Activated CD4-positive, alpha-beta T cell treated with anti-CD3 and anti-CD28 coated beads for 36 hours (primary cell): Measurements from ENCODE around the gene BBX. TPM values are rescaled to one million over a fixed set of nuclear protein-coding genes. Genes with fewer than 3 reads are reported as not detected.

ENCODE experiments used
- ATAC-seq: fragments of 200-7000 bp; cut with Tn5 transposase; one replicate; pipeline ENCODE4 v1.10.0; 2021; ENCODE audit warnings: mild to moderate bottlenecking, moderate library complexity
- CTCF ChIA-PET: fragments of 350-600 bp; sonication (Branson Sonifier 250); formaldehyde crosslinking; loops from one replicate; lab custom pipeline; 2021; ENCODE audit warnings: antibody characterized with exemption; lab: Charles Lee
- POLR2A ChIA-PET: fragments of 350-600 bp; sonication (Branson Sonifier 250); formaldehyde crosslinking; loops from one replicate; lab custom pipeline; 2021; ENCODE audit warnings: antibody characterized with exemption, inconsistent platforms; lab: Charles Lee
- DNase-seq: peaks from one replicate; pipeline ENCODE4 v3.0.0-alpha.2; 2020
- H3K27ac Mint-ChIP-seq: one replicate; pipeline ENCODE4 v1.8.0; 2021; ENCODE audit warnings: mixed read lengths
- H3K27me3 Mint-ChIP-seq: one replicate; pipeline ENCODE4 v1.8.0; 2021; ENCODE audit warnings: mixed read lengths
- H3K36me3 Mint-ChIP-seq: one replicate; pipeline ENCODE4 v1.8.0; 2021; ENCODE audit warnings: low read depth, mixed read lengths
- H3K4me1 Mint-ChIP-seq: one replicate; pipeline ENCODE4 v1.8.0; 2021; ENCODE audit warnings: mixed read lengths
- H3K4me3 Mint-ChIP-seq: one replicate; pipeline ENCODE4 v1.8.0; 2021; ENCODE audit warnings: mild to moderate bottlenecking, moderate library complexity, mixed read lengths
- H3K9me3 Mint-ChIP-seq: one replicate; pipeline ENCODE4 v1.8.0; 2021; ENCODE audit warnings: low read depth, mixed read lengths
- intact Hi-C, 2 experiments: fragments of 100-400 bp; cut with DNase I in 1 of 2; cut with micrococcal nuclease in 1 of 2; formaldehyde crosslinking; loops; one replicate each; pipeline versions ENCODE4 v1.14.2 to v1.15.1; 2022 to 2024; cut with DNase I, micrococcal nuclease
- total RNA-seq, 2 experiments: library from RNA; stranded (reverse); gene quantifications; one replicate each; pipeline ENCODE4 v1.2.3, GENCODE V29; 2021

The BBX gene
- total RNA-seq, 2 experiments from 2014 or later, result 38.9 to 63.4 TPM

DNA sequence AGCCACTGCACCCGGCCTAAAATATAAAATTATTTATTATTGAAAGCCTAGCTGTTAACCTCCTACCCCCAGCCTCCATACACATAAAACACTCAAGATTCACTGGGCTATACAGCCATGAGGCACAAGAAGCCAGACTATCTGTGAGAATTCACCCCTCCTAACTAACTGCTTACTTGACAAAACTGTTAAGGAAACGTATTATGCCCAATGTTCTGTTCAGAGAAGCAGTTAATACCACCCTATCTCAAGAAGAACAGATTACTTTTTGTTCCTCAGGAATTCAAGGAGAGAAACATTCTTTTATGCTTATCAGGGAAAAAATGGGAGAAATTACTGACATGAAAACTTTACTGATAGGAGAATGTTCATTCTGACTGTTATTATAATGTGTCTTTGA, 144.1 kb downstream of the BBX start:
- intact Hi-C loops, result loop anchor here in 1 of 2 experiments (10.0 kb wide), 1 partner anchor 432 kb away; no protein-coding TSS in a partner anchor
- H3K27me3 Mint-ChIP-seq, result no peaks in the 10 kb centered on the region
- DNase-seq (no peak), ATAC-seq (no peak)
- H3K4me1 Mint-ChIP-seq, result peaks cover 20% of the 10 kb centered on the region
- no peak overlapping the region for H3K27ac Mint-ChIP-seq
- no peak overlapping the region for H3K4me3 Mint-ChIP-seq
- ChIA-PET CTCF (interaction anchor here (3.3 kb wide), 1 partner anchor 9 kb away, joined by 29 read pairs; no protein-coding TSS in a partner anchor), POLR2A (no interaction called here)
- no peaks in the 10 kb centered on the region for H3K9me3 Mint-ChIP-seq
- H3K36me3 Mint-ChIP-seq, result no peaks in the 10 kb centered on the region

DNA sequence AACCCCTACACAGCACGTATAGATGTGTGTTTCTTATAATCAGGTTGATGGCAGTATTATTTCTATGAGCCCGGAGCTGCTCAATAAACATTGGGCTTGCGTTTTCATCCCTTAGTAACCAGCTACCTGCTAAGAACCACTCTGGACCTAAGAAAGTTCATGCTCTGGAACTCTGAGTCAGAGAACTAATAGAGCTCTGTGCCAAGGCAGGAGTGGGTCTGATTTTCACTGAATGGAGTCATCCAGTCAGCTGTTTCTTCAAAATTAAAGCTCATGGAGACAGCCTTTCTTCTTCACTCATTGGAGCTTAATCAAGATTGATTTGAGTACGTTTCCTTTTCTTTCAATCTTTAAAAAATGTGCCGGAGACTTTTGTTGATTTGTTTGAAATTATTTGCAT, 145.7 kb downstream of the BBX start:
- Mint-ChIP-seq H3K4me1 (peaks cover 14% of the 10 kb centered on the region), H3K4me3 (no peak overlapping the region), H3K9me3 (no peaks in the 10 kb centered on the region), H3K27ac (peak overlapping the region; percentile 13), H3K36me3 (no peaks in the 10 kb centered on the region), H3K27me3 (no peaks in the 10 kb centered on the region)
- no peak for DNase-seq
- ATAC-seq, result no peak
- POLR2A ChIA-PET, result no interaction called here
- CTCF ChIA-PET, result interaction anchor here (1.7 kb wide), 1 partner anchor 9 kb away, joined by 12 read pairs; no protein-coding TSS in a partner anchor
- intact Hi-C loops, result loop anchor here in 1 of 2 experiments (10.0 kb wide), 1 partner anchor 434 kb away; no protein-coding TSS in a partner anchor

GRCh38 chr3:107668963-107669362, 146.2 kb downstream of the BBX start:
- Mint-ChIP-seq H3K4me1 (peaks cover 14% of the 10 kb centered on the region), H3K36me3 (no peaks in the 10 kb centered on the region), H3K4me3 (no peak overlapping the region), H3K27me3 (no peaks in the 10 kb centered on the region), H3K27ac (no peak overlapping the region), H3K9me3 (no peaks in the 10 kb centered on the region)
- DNase-seq, result no peak
- ATAC-seq, result no peak
- intact Hi-C loops, result loop anchor here in 1 of 2 experiments (10.0 kb wide), 1 partner anchor 434 kb away; no protein-coding TSS in a partner anchor
- ChIA-PET POLR2A (no interaction called here), CTCF (interaction anchor here (0.6 to 1.7 kb wide), 2 partner anchors 9 to 101 kb away, joined by 3 to 12 read pairs; no protein-coding TSS in a partner anchor)

- intact Hi-C loops, result loop anchor here (10.0 kb wide), 4 partner anchors 175 to 805 kb away; no protein-coding TSS in a partner anchor
- H3K4me1 Mint-ChIP-seq, result peaks cover 21% of the 10 kb centered on the region
- ChIA-PET POLR2A (no interaction called here), CTCF (interaction anchor here (0.6 to 2.0 kb wide), 8 partner anchors 8 to 515 kb away, joined by 3 to 14 read pairs (median 3); no protein-coding TSS in a partner anchor)
- no peaks in the 10 kb centered on the region for H3K9me3 Mint-ChIP-seq
- no peak for ATAC-seq
- no peak for DNase-seq
- no peak overlapping the region for H3K4me3 Mint-ChIP-seq
- H3K27ac Mint-ChIP-seq, result no peak overlapping the region
- no peaks in the 10 kb centered on the region for H3K36me3 Mint-ChIP-seq
- H3K27me3 Mint-ChIP-seq, result no peaks in the 10 kb centered on the region
Measured at GRCh38 chr3:107669669-107670068, 146.9 kb downstream of the BBX start.

- Mint-ChIP-seq H3K4me3 (no peak overlapping the region), H3K36me3 (no peaks in the 10 kb centered on the region), H3K4me1 (peaks cover 29% of the 10 kb centered on the region), H3K27me3 (no peaks in the 10 kb centered on the region), H3K9me3 (no peaks in the 10 kb centered on the region), H3K27ac (no peak overlapping the region)
- DNase-seq, result no peak
- no peak for ATAC-seq
- ChIA-PET CTCF (interaction anchor here (0.8 to 2.0 kb wide), 7 partner anchors 9 to 81 kb away, joined by 3 to 14 read pairs (median 4); no protein-coding TSS in a partner anchor), POLR2A (interaction anchor here (0.7 kb wide), 1 partner anchor 10 kb away, joined by 5 read pairs; no protein-coding TSS in a partner anchor)
- intact Hi-C loops, result loop anchor here (10.0 kb wide), 3 partner anchors 174 to 804 kb away; no protein-coding TSS in a partner anchor
Measured at GRCh38 chr3:107670986-107671385, 148.2 kb downstream of the BBX start.

DNA sequence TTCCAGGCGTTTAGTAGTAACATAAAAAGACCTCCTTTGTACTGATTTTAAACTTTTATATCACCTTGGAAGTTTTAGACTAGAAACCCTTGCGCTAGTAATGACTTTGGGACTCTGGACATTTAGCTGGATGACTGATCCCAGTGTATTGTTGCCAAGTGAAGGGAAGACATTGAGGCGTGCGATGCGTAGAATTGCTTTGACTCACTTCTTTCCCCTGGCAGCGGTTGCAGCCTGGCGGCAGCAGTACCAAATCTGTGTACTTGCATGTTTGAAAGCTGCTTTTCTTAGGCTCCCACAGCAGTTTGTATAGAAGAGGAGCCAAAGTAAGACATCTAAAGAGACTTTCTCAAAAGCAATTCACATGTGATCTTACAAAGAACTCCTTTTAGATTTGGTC, 151.6 kb downstream of the BBX start:
- Mint-ChIP-seq H3K4me3 (no peak overlapping the region), H3K4me1 (peaks cover 20% of the 10 kb centered on the region), H3K9me3 (no peaks in the 10 kb centered on the region), H3K27me3 (no peaks in the 10 kb centered on the region), H3K27ac (no peak overlapping the region), H3K36me3 (no peaks in the 10 kb centered on the region)
- intact Hi-C loops, result loop anchor here (10.0 kb wide), 3 partner anchors 170 to 800 kb away; no protein-coding TSS in a partner anchor
- POLR2A ChIA-PET, result no interaction called here
- no peak for ATAC-seq
- DNase-seq, result peak; percentile 22
- CTCF ChIA-PET, result interaction anchor here (1.0 to 5.1 kb wide), 10 partner anchors 9 to 82 kb away, joined by 3 to 75 read pairs (median 18); no protein-coding TSS in a partner anchor

- Mint-ChIP-seq H3K27me3 (no peaks in the 10 kb centered on the region), H3K9me3 (no peaks in the 10 kb centered on the region), H3K4me3 (no peak overlapping the region), H3K27ac (no peak overlapping the region), H3K36me3 (no peaks in the 10 kb centered on the region), H3K4me1 (peaks cover 22% of the 10 kb centered on the region)
- no peak for DNase-seq
- ChIA-PET CTCF (interaction anchor here (0.6 to 5.1 kb wide), 29 partner anchors 9 to 438 kb away, joined by 3 to 75 read pairs (median 4); no protein-coding TSS in a partner anchor), POLR2A (no interaction called here)
- ATAC-seq, result no peak
- intact Hi-C loops, result loop anchor here (5.0 to 10.0 kb wide), 7 partner anchors 67 to 799 kb away; no protein-coding TSS in a partner anchor
Measured at GRCh38 chr3:107675233-107675900, 152.6 kb downstream of the BBX start.

DNA sequence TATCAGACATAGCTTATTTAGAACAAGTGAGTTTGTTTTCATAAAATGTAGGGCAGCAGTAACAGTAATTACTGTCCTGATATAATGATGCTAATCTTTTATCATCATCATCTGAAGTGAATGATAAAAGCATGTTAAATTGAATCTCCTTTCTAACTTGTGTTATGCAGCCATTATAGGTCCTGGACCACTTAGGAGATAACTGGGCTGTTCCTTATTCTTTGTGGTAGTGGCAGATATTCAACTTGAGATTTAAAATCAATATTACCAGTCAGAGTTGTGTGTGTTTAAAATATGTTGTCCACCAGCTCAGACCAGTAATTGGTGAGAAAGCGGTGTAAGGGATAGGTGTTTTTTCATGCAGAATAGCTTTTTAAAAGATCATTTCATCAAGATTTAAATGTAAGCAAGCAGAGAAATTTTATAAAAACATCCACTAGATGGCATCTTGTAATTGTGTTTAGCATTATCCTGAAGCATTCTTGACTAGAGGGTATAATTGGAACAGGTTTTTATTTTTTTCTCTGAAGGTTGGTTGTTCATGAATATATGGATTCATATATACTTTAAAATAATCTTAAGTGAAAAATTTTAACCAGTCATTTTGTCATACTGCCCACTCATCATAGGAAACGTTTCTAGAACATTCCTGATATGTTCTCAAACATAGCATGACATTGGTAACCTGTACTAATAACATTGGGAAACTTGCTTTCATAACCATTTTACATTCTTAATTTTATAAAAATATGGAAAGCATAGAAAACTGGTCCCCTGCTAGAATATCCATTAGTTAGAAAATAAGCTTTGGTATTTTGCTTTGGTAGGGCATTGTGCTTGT, 153.9 kb downstream of the BBX start:
- ChIA-PET POLR2A (no interaction called here), CTCF (interaction anchor here (0.7 to 5.1 kb wide), 34 partner anchors 8 to 417 kb away, joined by 3 to 75 read pairs (median 5); no protein-coding TSS in a partner anchor)
- peak; percentile 49 for ATAC-seq
- intact Hi-C loops, result loop anchor here (1.0 to 10.0 kb wide), 8 partner anchors 65 to 798 kb away; no protein-coding TSS in a partner anchor
- Mint-ChIP-seq H3K4me1 (peaks cover 34% of the 10 kb centered on the region), H3K27me3 (no peaks in the 10 kb centered on the region), H3K9me3 (no peaks in the 10 kb centered on the region), H3K27ac (no peak overlapping the region), H3K36me3 (no peaks in the 10 kb centered on the region), H3K4me3 (no peak overlapping the region)
- DNase-seq, result no peak

DNA sequence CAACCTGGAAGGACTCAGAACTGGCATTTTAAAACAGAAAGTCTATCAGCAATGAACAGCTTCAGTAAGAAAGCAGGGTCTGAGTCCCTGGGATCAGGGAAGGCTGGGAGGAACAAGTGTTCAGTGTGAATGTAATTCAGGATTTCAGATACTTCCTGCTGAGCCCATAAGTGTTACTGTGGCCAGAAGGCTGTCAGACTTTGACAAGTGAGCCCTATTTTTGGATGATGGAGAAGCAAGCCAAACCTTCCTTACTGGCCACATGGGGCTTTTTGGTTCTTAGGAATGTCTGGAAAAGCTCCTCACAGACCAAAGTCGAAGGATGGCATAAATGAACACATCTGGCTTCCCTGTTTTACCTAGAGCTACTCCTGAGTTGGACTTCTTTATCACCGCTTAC, 157.2 kb downstream of the BBX start:
- H3K9me3 Mint-ChIP-seq, result no peaks in the 10 kb centered on the region
- no peaks in the 10 kb centered on the region for H3K36me3 Mint-ChIP-seq
- no peak overlapping the region for H3K27ac Mint-ChIP-seq
- DNase-seq (no peak), ATAC-seq (no peak)
- POLR2A ChIA-PET, result no interaction called here
- peaks cover 43% of the 10 kb centered on the region for H3K4me1 Mint-ChIP-seq
- H3K27me3 Mint-ChIP-seq, result no peaks in the 10 kb centered on the region
- no peak overlapping the region for H3K4me3 Mint-ChIP-seq
- CTCF ChIA-PET, result interaction anchor here (1.0 to 1.6 kb wide), 3 partner anchors 9 to 65 kb away, joined by 3 to 5 read pairs (median 3); no protein-coding TSS in a partner anchor
- intact Hi-C loops, result loop anchor here (5.0 to 10.0 kb wide), 7 partner anchors 62 to 795 kb away; no protein-coding TSS in a partner anchor

DNA sequence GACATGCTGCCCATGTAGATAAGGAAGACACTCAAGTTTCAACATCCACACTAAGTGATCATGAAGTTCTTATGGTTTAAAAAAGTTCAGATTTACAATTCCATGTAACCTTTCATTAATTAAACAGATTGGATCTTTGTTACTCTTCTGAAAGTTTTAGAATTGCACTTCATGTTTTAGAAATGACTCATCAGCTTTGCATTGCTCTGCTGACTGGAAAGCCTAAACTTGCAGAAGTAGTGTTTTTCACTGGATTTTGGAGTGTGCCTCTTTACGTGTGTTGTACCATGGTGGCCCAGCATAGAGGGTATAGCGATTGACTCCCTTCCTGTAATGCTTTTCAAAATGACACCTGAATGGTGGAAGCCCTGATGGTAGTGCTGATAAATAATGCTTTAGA, 157.9 kb downstream of the BBX start:
- Mint-ChIP-seq H3K4me1 (peaks cover 43% of the 10 kb centered on the region), H3K27me3 (no peaks in the 10 kb centered on the region), H3K27ac (no peak overlapping the region), H3K9me3 (no peaks in the 10 kb centered on the region), H3K4me3 (no peak overlapping the region), H3K36me3 (no peaks in the 10 kb centered on the region)
- intact Hi-C loops, result no loop called here
- CTCF ChIA-PET, result interaction anchor here (0.8 to 1.6 kb wide), 4 partner anchors 10 to 778 kb away, joined by 3 to 5 read pairs (median 3); no protein-coding TSS in a partner anchor
- POLR2A ChIA-PET, result interaction anchor here (0.6 kb wide), 1 partner anchor 10 kb away, joined by 5 read pairs; no protein-coding TSS in a partner anchor
- ATAC-seq (peak; percentile 81), DNase-seq (no peak)
